Measurements from ENCODE around the gene CDC14A.
"Not testable (repeated sequence)": the region's sequence is repeated elsewhere in the genome, so short reads cannot be mapped to it uniquely, and the experiment has no call there.

The CDC14A gene

GRCh38 chr1:100364697-100365096 is 12.4 kb downstream of the CDC14A start:
- DNase-seq = no peak

GRCh38 chr1:100366209-100366525 is 13.9 kb downstream of the CDC14A start:
- DNase-seq = no peak

GRCh38 chr1:100369339-100369738 is 17.0 kb downstream of the CDC14A start:
- not testable (repeated sequence) for DNase-seq

- not testable (repeated sequence) for DNase-seq
Observed at GRCh38 chr1:100373953-100374352, 21.6 kb downstream of the CDC14A start.

GRCh38 chr1:100376890-100377289 is 24.6 kb downstream of the CDC14A start:
- not testable (repeated sequence) for DNase-seq

GRCh38 chr1:100377590-100378361 is 25.5 kb downstream of the CDC14A start:
- no peak for DNase-seq

GRCh38 chr1:100378956-100379355 is 26.6 kb downstream of the CDC14A start:
- DNase-seq = no peak

- no peak for DNase-seq
Observed at GRCh38 chr1:100380635-100381034, 28.3 kb downstream of the CDC14A start.

GRCh38 chr1:100382657-100383056 is 30.4 kb downstream of the CDC14A start:
- no peak for DNase-seq

GRCh38 chr1:100383743-100384405 is 31.6 kb downstream of the CDC14A start:
- DNase-seq = no peak

GRCh38 chr1:100387209-100387608 is 34.9 kb downstream of the CDC14A start:
- no peak for DNase-seq

GRCh38 chr1:100387657-100388350 is 35.5 kb downstream of the CDC14A start:
- no peak for DNase-seq

- no peak for DNase-seq
Observed at GRCh38 chr1:100390531-100390930, 38.2 kb downstream of the CDC14A start.

GRCh38 chr1:100391675-100392074 is 39.4 kb downstream of the CDC14A start:
- DNase-seq = no peak

- DNase-seq = no peak
Observed at GRCh38 chr1:100392756-100393155, 40.5 kb downstream of the CDC14A start.

- no peak for DNase-seq
Observed at GRCh38 chr1:100394285-100394684, 42.0 kb downstream of the CDC14A start.

GRCh38 chr1:100395913-100396312 is 43.6 kb downstream of the CDC14A start:
- DNase-seq = no peak

GRCh38 chr1:100396651-100397050 is 44.3 kb downstream of the CDC14A start:
- no peak for DNase-seq

GRCh38 chr1:100397681-100398080 is 45.4 kb downstream of the CDC14A start:
- no peak for DNase-seq

- no peak for DNase-seq
Observed at GRCh38 chr1:100398648-100399047, 46.3 kb downstream of the CDC14A start.

- peak; percentile 57 for DNase-seq
Observed at GRCh38 chr1:100400404-100400803, 48.1 kb downstream of the CDC14A start.

GRCh38 chr1:100404821-100405220 is 52.5 kb downstream of the CDC14A start:
- no peak for DNase-seq

GRCh38 chr1:100405902-100406301 is 53.6 kb downstream of the CDC14A start:
- DNase-seq = not testable (repeated sequence)

- DNase-seq = not testable (repeated sequence)
Observed at GRCh38 chr1:100407390-100407789, 55.1 kb downstream of the CDC14A start.

Measured in effector CD4-positive, alpha-beta T cell (primary cell).